ENCODE measurements around the gene SERP2. TPM values are rescaled to one million over a fixed set of nuclear protein-coding genes. Genes with fewer than 3 reads are reported as not detected.
A peak's percentile ranks its signal among the peaks of the same experiment; 100 is the strongest.

The SERP2 gene
- total RNA-seq, 1 experiment from 2014 or later = not detected

GRCh38 chr13:44436589-44437337 lies 63.1 kb downstream of the SERP2 start:
- Histone ChIP-seq H3K9me3 (ENCODE audit: low read length) (no peaks in the 10 kb centered on the region), H3K27ac (ENCODE audit: low read length) (0 out of 2 replicates have a peak overlapping the region, but pooled peaks have one; percentile 50), H3K4me2 (ENCODE audit: low read depth, low read length, poor library complexity, severe bottlenecking) (peak overlapping the region; percentile 79), H3K9me2 (replicated peaks; ENCODE audit: insufficient read depth, low read length) (no peaks in the 10 kb centered on the region), H3K4me3 (ENCODE audit: low read length) (peak overlapping the region; percentile 73), H3K27me3 (ENCODE audit: low read length) (no peaks in the 10 kb centered on the region), H3K36me3 (ENCODE audit: insufficient read depth, low read length) (peaks cover 9% of the 10 kb centered on the region), H3K4me1 (ENCODE audit: low read length) (peaks cover 29% of the 10 kb centered on the region), H3K79me2 (ENCODE audit: low read length) (no peaks in the 10 kb centered on the region), H2AFZ (ENCODE audit: low read length) (peak overlapping the region; percentile 28; the same call in 1 of the 2 replicates), H3K9ac (ENCODE audit: low read length) (peak overlapping the region; percentile 74), H4K20me1 (ENCODE audit: insufficient read depth, low read depth, low read length) (0 out of 2 replicates have a peak, but pooled peaks cover 4% of the 10 kb centered on the region)
- DNase-seq = peak; percentile 86

- Histone ChIP-seq H3K36me3 (ENCODE audit: insufficient read depth, low read length) (peaks cover 9% of the 10 kb centered on the region), H2AFZ (ENCODE audit: low read length) (0 out of 2 replicates have a peak overlapping the region, but pooled peaks have one; percentile 28), H4K20me1 (ENCODE audit: insufficient read depth, low read depth, low read length) (0 out of 2 replicates have a peak, but pooled peaks cover 4% of the 10 kb centered on the region), H3K79me2 (ENCODE audit: low read length) (no peaks in the 10 kb centered on the region), H3K9ac (ENCODE audit: low read length) (peak overlapping the region; percentile 74), H3K27ac (ENCODE audit: low read length) (0 out of 2 replicates have a peak overlapping the region, but pooled peaks have one; percentile 50), H3K9me2 (replicated peaks; ENCODE audit: insufficient read depth, low read length) (no peaks in the 10 kb centered on the region), H3K4me2 (ENCODE audit: low read depth, low read length, poor library complexity, severe bottlenecking) (peak overlapping the region; percentile 79), H3K4me1 (ENCODE audit: low read length) (peaks cover 29% of the 10 kb centered on the region), H3K9me3 (ENCODE audit: low read length) (no peaks in the 10 kb centered on the region), H3K4me3 (ENCODE audit: low read length) (peak overlapping the region; percentile 73), H3K27me3 (ENCODE audit: low read length) (no peaks in the 10 kb centered on the region)
- peak; percentile 85 for DNase-seq
These were observed 64.0 kb downstream of the SERP2 start for GRCh38 chr13:44437356-44438233.

DNA sequence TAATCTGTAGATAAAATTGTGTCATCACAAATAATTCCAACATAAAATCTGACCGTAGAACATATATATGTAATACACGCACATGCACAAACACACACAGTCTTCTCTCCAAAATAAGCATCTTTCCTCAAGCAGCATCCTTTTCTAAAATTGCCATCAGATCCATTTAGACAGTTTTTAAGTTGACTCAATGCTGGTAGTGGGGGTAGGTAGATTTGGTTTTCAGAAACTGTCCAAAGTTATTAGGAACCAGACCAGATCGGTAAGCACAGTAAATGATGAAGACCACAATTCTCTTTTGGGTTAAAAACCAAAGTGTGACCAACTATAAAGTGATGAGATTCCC lies 64.6 kb downstream of the SERP2 start:
- no peak overlapping the region for H2AFZ ChIP-seq (ENCODE audit: low read length)
- H4K20me1 ChIP-seq (ENCODE audit: insufficient read depth, low read depth, low read length) = 0 out of 2 replicates have a peak, but pooled peaks cover 4% of the 10 kb centered on the region
- H3K27me3 ChIP-seq (ENCODE audit: low read length) = no peaks in the 10 kb centered on the region
- H3K9me3 ChIP-seq (ENCODE audit: low read length) = no peaks in the 10 kb centered on the region
- H3K27ac ChIP-seq (ENCODE audit: low read length) = no peak overlapping the region
- H3K4me2 ChIP-seq (ENCODE audit: low read depth, low read length, poor library complexity, severe bottlenecking) = no peak overlapping the region
- peaks cover 29% of the 10 kb centered on the region for H3K4me1 ChIP-seq (ENCODE audit: low read length)
- no peak for DNase-seq
- no peak overlapping the region for H3K4me3 ChIP-seq (ENCODE audit: low read length)
- H3K9ac ChIP-seq (ENCODE audit: low read length) = no peak overlapping the region
- no peaks in the 10 kb centered on the region for H3K9me2 ChIP-seq (replicated peaks; ENCODE audit: insufficient read depth, low read length)
- peaks cover 9% of the 10 kb centered on the region for H3K36me3 ChIP-seq (ENCODE audit: insufficient read depth, low read length)
- no peaks in the 10 kb centered on the region for H3K79me2 ChIP-seq (ENCODE audit: low read length)

- no peaks in the 10 kb centered on the region for H3K9me3 ChIP-seq (ENCODE audit: low read length)
- H4K20me1 ChIP-seq (ENCODE audit: insufficient read depth, low read depth, low read length) = no peaks in the 10 kb centered on the region
- no peak overlapping the region for H2AFZ ChIP-seq (ENCODE audit: low read length)
- no peak overlapping the region for H3K27ac ChIP-seq (ENCODE audit: low read length)
- no peak for DNase-seq
- H3K79me2 ChIP-seq (ENCODE audit: low read length) = no peaks in the 10 kb centered on the region
- H3K9me2 ChIP-seq (replicated peaks; ENCODE audit: insufficient read depth, low read length) = no peaks in the 10 kb centered on the region
- peaks cover 28% of the 10 kb centered on the region for H3K4me1 ChIP-seq (ENCODE audit: low read length)
- H3K9ac ChIP-seq (ENCODE audit: low read length) = no peak overlapping the region
- no peak overlapping the region for H3K4me2 ChIP-seq (ENCODE audit: low read depth, low read length, poor library complexity, severe bottlenecking)
- H3K27me3 ChIP-seq (ENCODE audit: low read length) = no peaks in the 10 kb centered on the region
- peaks cover under 1% of the 10 kb centered on the region; the same call in 1 of the 2 replicates for H3K36me3 ChIP-seq (ENCODE audit: insufficient read depth, low read length)
- no peak overlapping the region for H3K4me3 ChIP-seq (ENCODE audit: low read length)
These were observed 65.9 kb downstream of the SERP2 start for GRCh38 chr13:44439452-44440024.

DNA sequence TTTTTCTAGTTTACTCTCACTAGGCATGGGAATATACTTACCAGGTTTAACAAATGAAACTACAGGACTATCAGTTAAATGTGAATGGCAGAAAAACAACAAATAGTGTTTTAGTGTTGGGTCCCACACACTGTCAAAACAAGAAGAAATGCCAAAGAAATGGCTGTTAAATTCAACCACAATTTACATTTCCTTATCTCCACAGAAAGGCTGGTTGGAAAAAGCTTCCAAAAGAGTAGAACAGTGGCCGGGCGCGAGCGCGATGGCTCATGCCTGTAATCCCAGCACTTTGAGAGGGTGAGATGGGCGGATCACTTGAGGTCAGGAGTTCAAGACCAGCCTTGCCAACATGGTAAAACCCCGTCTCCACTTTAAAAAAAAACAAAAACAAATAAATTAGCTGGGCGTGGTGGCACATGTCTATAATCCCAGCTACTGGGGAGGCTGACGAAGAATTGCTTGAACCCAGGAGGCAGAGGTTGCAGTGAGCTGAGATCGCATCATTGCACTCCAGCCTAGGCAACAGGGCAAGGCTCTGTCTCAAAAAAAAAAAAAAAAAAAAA lies 66.5 kb downstream of the SERP2 start:
- Histone ChIP-seq H3K27me3 (ENCODE audit: low read length) (no peaks in the 10 kb centered on the region), H2AFZ (ENCODE audit: low read length) (no peak overlapping the region), H3K79me2 (ENCODE audit: low read length) (no peaks in the 10 kb centered on the region), H3K36me3 (ENCODE audit: insufficient read depth, low read length) (no peaks in the 10 kb centered on the region), H3K4me1 (ENCODE audit: low read length) (peaks cover 23% of the 10 kb centered on the region), H3K9me2 (replicated peaks; ENCODE audit: insufficient read depth, low read length) (no peaks in the 10 kb centered on the region), H3K9me3 (ENCODE audit: low read length) (no peaks in the 10 kb centered on the region), H3K4me3 (ENCODE audit: low read length) (no peak overlapping the region), H4K20me1 (ENCODE audit: insufficient read depth, low read depth, low read length) (no peaks in the 10 kb centered on the region), H3K4me2 (ENCODE audit: low read depth, low read length, poor library complexity, severe bottlenecking) (no peak overlapping the region), H3K27ac (ENCODE audit: low read length) (no peak overlapping the region), H3K9ac (ENCODE audit: low read length) (no peak overlapping the region)
- DNase-seq = no peak

Other genes with a start within 250 kb of the SERP2 start
- 8.5 and 20.1 TPM in 2 replicates for gene TSC22D1, start 202.5 kb downstream of the SERP2 start, total RNA-seq (2014; rRNA removed; shearing (Covaris generic); ENCODE audit: low replicate concordance)